Measurements from ENCODE around the gene ATOSA.

ATOSA gene

GRCh38 chr15:52657338-52657737 is 21.9 kb downstream of the ATOSA start:
- peak; percentile 35; the same call in 1 of the 3 replicates for ATAC-seq
- TF ChIP-seq BACH2 (CRISPR knock-in tag; IDR thresholded peaks at IDR 0.05; ENCODE audit: borderline replicate concordance) (no peak), ARNTL (CRISPR knock-in tag; IDR thresholded peaks at IDR 0.05; ENCODE audit: borderline replicate concordance, low read depth) (no peak), ISL1 (CRISPR knock-in tag; IDR thresholded peaks at IDR 0.05) (peak; percentile 52; the same call in 1 of the 2 replicates), ESRRG (CRISPR knock-in tag; IDR thresholded peaks at IDR 0.05) (no peak), GLIS3 (CRISPR knock-in tag; IDR thresholded peaks at IDR 0.05) (no peak)
- TF ChIP-seq, protein P1, sequence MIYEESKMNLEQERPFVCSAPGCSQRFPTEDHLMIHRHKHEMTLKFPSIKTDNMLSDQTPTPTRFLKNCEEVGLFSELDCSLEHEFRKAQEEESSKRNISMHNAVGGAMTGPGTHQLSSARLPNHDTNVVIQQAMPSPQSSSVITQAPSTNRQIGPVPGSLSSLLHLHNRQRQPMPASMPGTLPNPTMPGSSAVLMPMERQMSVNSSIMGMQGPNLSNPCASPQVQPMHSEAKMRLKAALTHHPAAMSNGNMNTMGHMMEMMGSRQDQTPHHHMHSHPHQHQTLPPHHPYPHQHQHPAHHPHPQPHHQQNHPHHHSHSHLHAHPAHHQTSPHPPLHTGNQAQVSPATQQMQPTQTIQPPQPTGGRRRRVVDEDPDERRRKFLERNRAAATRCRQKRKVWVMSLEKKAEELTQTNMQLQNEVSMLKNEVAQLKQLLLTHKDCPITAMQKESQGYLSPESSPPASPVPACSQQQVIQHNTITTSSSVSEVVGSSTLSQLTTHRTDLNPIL (CRISPR knock-in tag; IDR thresholded peaks at IDR 0.05; ENCODE audit: low read depth): no peak

DNA sequence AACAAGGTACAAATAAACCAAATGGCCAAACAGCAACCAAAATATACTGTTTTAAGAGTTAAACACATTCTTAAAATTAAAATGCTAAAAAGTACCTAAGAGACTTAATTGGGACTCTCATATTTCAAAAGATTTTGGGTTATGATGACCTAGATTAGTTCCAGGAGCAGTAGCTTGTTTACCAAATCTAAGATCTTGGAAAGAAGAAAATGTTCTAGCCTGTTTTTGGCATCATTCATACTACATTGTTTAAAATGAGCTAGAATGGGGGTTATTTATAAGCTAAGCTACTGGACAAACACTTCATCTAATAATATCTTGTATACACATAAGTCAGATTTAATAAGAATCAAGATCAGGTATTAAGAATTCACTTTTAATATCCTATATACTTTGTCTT is 22.8 kb downstream of the ATOSA start:
- no peak for ATAC-seq
- TF ChIP-seq CSDC2 (CRISPR knock-in tag; IDR thresholded peaks at IDR 0.05) (no peak), ZFP30 (CRISPR knock-in tag; IDR thresholded peaks at IDR 0.05) (no peak), ZC3H10 (CRISPR knock-in tag; IDR thresholded peaks at IDR 0.05) (no peak), ZFP3 (CRISPR knock-in tag; IDR thresholded peaks at IDR 0.05) (no peak), ISL1 (CRISPR knock-in tag; IDR thresholded peaks at IDR 0.05) (no peak), GLIS3 (CRISPR knock-in tag; IDR thresholded peaks at IDR 0.05) (no peak), RARB (CRISPR knock-in tag; IDR thresholded peaks at IDR 0.05) (no peak), TOX (CRISPR knock-in tag; IDR thresholded peaks at IDR 0.05; ENCODE audit: borderline replicate concordance) (no peak), PPARA (CRISPR knock-in tag; IDR thresholded peaks at IDR 0.05; ENCODE audit: borderline replicate concordance) (no peak)
- TF ChIP-seq, protein P1 (CRISPR knock-in tag; IDR thresholded peaks at IDR 0.05; ENCODE audit: low read depth): no peak

DNA sequence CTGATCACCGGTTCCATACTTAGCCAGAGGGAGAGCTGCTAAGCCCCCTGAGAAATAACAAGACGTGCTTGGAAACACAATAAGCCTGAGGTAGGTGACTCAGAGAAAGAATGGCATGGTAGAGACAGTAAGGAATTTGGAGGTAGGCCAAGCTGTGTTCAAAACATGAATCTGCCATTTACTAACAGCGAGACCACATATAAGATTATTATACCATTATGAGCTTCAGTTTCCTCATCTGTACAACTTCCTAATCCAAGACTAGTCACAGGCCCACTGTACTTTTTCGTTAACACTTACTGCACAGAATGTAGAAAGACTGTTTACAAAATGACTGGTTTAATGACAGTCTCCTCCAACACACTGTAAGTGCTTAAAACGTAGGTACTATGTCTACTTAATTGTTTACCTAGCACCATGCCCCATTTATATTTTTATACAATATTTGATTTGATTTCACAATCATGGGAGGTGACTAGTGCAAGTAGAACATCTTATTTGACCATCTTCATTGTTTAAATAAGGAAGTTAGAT is 25.7 kb downstream of the ATOSA start:
- peak; percentile 37 for ATAC-seq
- no peak for TF ChIP-seq OSR1 (CRISPR knock-in tag; IDR thresholded peaks at IDR 0.05)

DNA sequence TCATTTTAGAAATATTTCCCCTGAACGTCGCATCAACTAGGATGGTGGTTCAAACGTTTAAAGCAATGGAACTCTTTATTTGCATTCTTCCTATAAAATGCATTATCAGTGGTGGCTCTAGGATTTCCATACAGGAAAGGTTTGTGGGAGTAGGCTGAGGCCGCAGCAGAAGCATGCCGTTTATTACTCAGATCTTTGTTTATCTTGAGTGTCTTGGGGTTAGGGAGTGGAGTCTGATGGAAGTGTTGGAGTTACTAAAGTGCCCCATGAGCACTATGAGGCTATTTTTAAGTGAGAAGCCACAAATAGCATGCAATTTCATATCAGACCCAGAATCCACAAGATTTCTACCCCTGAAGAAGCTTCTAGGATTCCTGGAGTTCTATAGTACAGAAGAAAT is 26.2 kb downstream of the ATOSA start:
- ATAC-seq: no peak; the same call in 2 of the 3 replicates
- no peak for TF ChIP-seq ZFP30 (CRISPR knock-in tag; IDR thresholded peaks at IDR 0.05)
- TF ChIP-seq ZFP3 (CRISPR knock-in tag; IDR thresholded peaks at IDR 0.05): no peak
- no peak for TF ChIP-seq ZC3H10 (CRISPR knock-in tag; IDR thresholded peaks at IDR 0.05)
- TF ChIP-seq PPARA (CRISPR knock-in tag; IDR thresholded peaks at IDR 0.05; ENCODE audit: borderline replicate concordance): no peak
- no peak for TF ChIP-seq ESRRG (CRISPR knock-in tag; IDR thresholded peaks at IDR 0.05)
- no peak for TF ChIP-seq OSR1 (CRISPR knock-in tag; IDR thresholded peaks at IDR 0.05)
- no peak for TF ChIP-seq ARNTL (CRISPR knock-in tag; IDR thresholded peaks at IDR 0.05; ENCODE audit: borderline replicate concordance, low read depth)
- TF ChIP-seq, protein P2, sequence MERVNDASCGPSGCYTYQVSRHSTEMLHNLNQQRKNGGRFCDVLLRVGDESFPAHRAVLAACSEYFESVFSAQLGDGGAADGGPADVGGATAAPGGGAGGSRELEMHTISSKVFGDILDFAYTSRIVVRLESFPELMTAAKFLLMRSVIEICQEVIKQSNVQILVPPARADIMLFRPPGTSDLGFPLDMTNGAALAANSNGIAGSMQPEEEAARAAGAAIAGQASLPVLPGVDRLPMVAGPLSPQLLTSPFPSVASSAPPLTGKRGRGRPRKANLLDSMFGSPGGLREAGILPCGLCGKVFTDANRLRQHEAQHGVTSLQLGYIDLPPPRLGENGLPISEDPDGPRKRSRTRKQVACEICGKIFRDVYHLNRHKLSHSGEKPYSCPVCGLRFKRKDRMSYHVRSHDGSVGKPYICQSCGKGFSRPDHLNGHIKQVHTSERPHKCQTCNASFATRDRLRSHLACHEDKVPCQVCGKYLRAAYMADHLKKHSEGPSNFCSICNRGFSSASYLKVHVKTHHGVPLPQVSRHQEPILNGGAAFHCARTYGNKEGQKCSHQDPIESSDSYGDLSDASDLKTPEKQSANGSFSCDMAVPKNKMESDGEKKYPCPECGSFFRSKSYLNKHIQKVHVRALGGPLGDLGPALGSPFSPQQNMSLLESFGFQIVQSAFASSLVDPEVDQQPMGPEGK (CRISPR knock-in tag; IDR thresholded peaks at IDR 0.05; ENCODE audit: borderline replicate concordance): no peak
- no peak for TF ChIP-seq ZNF8 (CRISPR knock-in tag; IDR thresholded peaks at IDR 0.05)
- no peak for TF ChIP-seq CSRNP3 (CRISPR knock-in tag; IDR thresholded peaks at IDR 0.05)
- TF ChIP-seq ZNF70 (CRISPR knock-in tag; IDR thresholded peaks at IDR 0.05): no peak

GRCh38 chr15:52652286-52652685 is 26.9 kb downstream of the ATOSA start:
- TF ChIP-seq ZC3H10 (CRISPR knock-in tag; IDR thresholded peaks at IDR 0.05) (no peak), TOX (CRISPR knock-in tag; IDR thresholded peaks at IDR 0.05; ENCODE audit: borderline replicate concordance) (no peak), ISL1 (CRISPR knock-in tag; IDR thresholded peaks at IDR 0.05) (no peak), CSDC2 (CRISPR knock-in tag; IDR thresholded peaks at IDR 0.05) (no peak), ZFP30 (CRISPR knock-in tag; IDR thresholded peaks at IDR 0.05) (no peak), ZNF70 (CRISPR knock-in tag; IDR thresholded peaks at IDR 0.05) (no peak)
- peak; percentile 32 for ATAC-seq

DNA sequence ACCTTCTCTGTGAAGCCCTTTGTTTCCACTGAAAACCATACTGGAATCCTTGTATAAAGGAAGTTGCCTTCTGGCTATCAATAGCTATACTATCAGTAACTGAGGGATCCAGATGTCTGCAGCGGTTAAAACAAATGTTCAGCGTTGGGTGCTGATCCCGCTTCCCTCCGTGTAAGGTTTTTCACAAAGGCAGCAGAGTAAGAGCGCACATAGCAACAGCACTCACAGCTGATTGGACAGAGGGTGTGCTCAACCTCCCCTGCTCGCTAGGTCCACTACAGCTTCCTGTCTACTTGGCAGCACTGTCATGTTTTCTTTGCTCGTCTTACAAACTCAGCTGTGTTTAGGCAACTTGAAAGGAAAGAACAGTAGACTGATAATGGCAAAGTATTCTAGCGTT is 27.3 kb downstream of the ATOSA start:
- ATAC-seq: peak; percentile 100
- TF ChIP-seq RARB (CRISPR knock-in tag; IDR thresholded peaks at IDR 0.05) (no peak), ZFP3 (CRISPR knock-in tag; IDR thresholded peaks at IDR 0.05) (peak; percentile 87), TOX (CRISPR knock-in tag; IDR thresholded peaks at IDR 0.05; ENCODE audit: borderline replicate concordance) (no peak)

Data from SK-N-SH treated with all-trans-retinoic acid at 6 μM for 48 hours (cell line).